Chondrocyte (in vitro differentiated cells): ENCODE measurements around the gene PLXND1. TPM values are rescaled to one million over a fixed set of nuclear protein-coding genes. Genes with fewer than 3 reads are reported as not detected.

Experiments
- DNase-seq: peaks from one replicate; pipeline ENCODE4 v3.0.0; 2021; ENCODE audit warnings: mixed read lengths, low spot score
- H3K27ac Mint-ChIP-seq: one replicate; pipeline ENCODE4 v1.8.0; 2021; ENCODE audit warnings: mild to moderate bottlenecking, moderate library complexity, mixed read lengths; ENCODE audit not compliant: unreplicated experiment
- H3K27me3 Mint-ChIP-seq: 2 replicates; pipeline ENCODE4 v1.8.0; 2021; ENCODE audit warnings: low read depth, mixed read lengths
- H3K36me3 Mint-ChIP-seq: 2 replicates; pipeline ENCODE4 v1.8.0; 2021; ENCODE audit warnings: low read depth, mixed read lengths
- H3K4me1 Mint-ChIP-seq: 2 replicates; pipeline ENCODE4 v1.8.0; 2021; ENCODE audit warnings: low read depth, mild to moderate bottlenecking, mixed read lengths
- H3K4me3 Mint-ChIP-seq: one replicate; pipeline ENCODE4 v1.8.0; 2021; ENCODE audit warnings: mild to moderate bottlenecking, moderate library complexity, mixed read lengths; ENCODE audit not compliant: unreplicated experiment
- H3K9me3 Mint-ChIP-seq: 2 replicates; pipeline ENCODE4 v1.8.0; 2021; ENCODE audit warnings: low read depth, mixed read lengths
- CTCF ChIP-seq: fragments of 200-600 bp; sonication (generic); IDR thresholded peaks from 2 replicates; pipeline ENCODE4 v1.5.0; 2021; ENCODE audit warnings: antibody characterized with exemption, mild to moderate bottlenecking, moderate library complexity
- total RNA-seq: library from RNA; stranded (reverse); gene quantifications from 3 replicates; pipeline ENCODE4 v1.2.1, GENCODE V29; 2021

Gene PLXND1
- total RNA-seq, 1 donor from 2014 or later = 267 TPM

DNA sequence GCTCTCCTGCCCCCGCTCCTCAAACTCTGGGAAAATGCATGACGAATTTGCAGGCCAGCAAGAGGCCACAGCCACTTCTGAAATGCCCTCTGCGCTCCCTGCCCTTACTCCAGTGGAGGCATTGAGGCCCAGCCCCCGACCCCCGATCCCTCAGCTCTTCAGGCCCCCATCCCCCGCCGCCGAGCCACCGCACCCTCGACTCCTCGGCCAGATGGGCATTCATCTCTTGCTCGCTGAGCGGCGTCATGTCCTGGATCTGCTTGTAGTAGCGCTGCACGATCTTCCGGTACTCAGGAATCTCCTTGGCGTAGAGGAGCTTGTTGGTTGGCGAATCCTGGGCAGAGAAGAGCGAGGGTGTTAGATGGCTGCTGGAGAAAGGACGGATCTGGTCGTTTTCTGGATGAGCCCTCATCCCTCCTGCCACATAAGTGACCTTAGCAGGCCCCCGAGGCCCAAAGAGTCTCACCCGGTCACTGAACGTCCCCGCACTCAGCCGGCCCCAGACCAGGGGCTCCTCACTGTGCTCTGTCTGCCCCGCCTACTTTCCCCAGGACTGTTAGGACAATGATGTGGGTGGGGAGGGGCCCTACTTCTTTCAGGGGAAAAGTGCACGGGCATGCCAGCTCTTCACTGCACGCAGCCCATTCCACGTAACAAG, 49.5 kb downstream of the PLXND1 start:
- peak; percentile 89 for DNase-seq
- Mint-ChIP-seq H3K4me1 (peaks cover 98% of the 10 kb centered on the region), H3K9me3 (no peaks in the 10 kb centered on the region), H3K27me3 (no peaks in the 10 kb centered on the region), H3K27ac (peak overlapping the region; percentile 86), H3K4me3 (peak overlapping the region; percentile 31), H3K36me3 (peaks cover 31% of the 10 kb centered on the region)
- no peak for TF ChIP-seq CTCF

DNA sequence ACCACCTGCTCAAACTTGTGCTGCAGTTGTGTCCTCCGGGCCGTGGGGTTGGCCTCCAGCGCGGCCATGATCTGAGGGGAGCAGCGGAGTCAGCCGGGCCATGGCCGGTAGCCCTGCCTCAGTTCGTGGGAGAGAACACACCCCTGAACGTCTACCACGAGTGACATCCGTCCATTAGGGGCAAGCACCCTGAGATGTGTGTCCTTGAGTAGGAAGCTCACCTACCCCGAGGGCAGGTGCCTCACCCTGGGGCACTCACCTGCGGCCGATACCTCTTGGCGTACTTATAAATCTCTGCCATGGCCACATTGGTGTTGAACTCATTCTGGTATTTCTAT, 50.1 kb downstream of the PLXND1 start:
- no peak for TF ChIP-seq CTCF
- Mint-ChIP-seq H3K4me1 (peaks cover 91% of the 10 kb centered on the region), H3K27me3 (no peaks in the 10 kb centered on the region), H3K4me3 (no peak overlapping the region), H3K27ac (peak overlapping the region; percentile 17), H3K9me3 (no peaks in the 10 kb centered on the region), H3K36me3 (peaks cover 31% of the 10 kb centered on the region)
- DNase-seq = no peak

- Mint-ChIP-seq H3K4me3 (no peak overlapping the region), H3K4me1 (peaks cover 87% of the 10 kb centered on the region), H3K9me3 (no peaks in the 10 kb centered on the region), H3K27me3 (no peaks in the 10 kb centered on the region), H3K27ac (peak overlapping the region; percentile 68), H3K36me3 (peaks cover 30% of the 10 kb centered on the region)
- TF ChIP-seq CTCF = no peak
- peak; percentile 90 for DNase-seq
Measured at GRCh38 chr3:129555616-129556357, 50.7 kb downstream of the PLXND1 start.

DNA sequence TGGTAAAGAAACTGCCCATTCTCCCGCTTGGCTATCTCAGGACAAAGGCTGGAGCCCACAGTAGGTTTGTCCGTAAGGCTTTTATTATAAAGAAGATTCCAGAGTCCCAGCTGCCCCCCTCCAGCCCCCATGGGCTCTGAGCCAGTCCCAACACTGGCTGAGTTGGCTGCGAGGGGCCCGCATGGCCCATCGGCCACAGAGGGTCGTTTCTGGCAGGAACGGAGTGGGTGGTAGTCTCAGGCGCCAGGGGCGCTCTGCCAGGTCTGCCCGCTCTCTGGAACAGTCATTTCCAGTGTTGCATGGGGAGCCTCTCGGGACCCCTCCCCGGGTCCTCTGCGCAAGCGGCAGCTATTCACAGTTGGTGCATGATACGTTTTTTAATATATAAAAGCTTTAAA, 51.3 kb downstream of the PLXND1 start:
- no peak for TF ChIP-seq CTCF
- peak; percentile 81 for DNase-seq
- Mint-ChIP-seq H3K27me3 (no peaks in the 10 kb centered on the region), H3K36me3 (peaks cover 28% of the 10 kb centered on the region), H3K4me1 (peaks cover 81% of the 10 kb centered on the region), H3K4me3 (no peak overlapping the region), H3K9me3 (no peaks in the 10 kb centered on the region), H3K27ac (peak overlapping the region; percentile 68)

GRCh38 chr3:129554356-129555152, 51.9 kb downstream of the PLXND1 start:
- Mint-ChIP-seq H3K4me3 (no peak overlapping the region), H3K27ac (peak overlapping the region; percentile 68), H3K9me3 (no peaks in the 10 kb centered on the region), H3K36me3 (peaks cover 28% of the 10 kb centered on the region), H3K27me3 (no peaks in the 10 kb centered on the region), H3K4me1 (peaks cover 81% of the 10 kb centered on the region)
- no peak for TF ChIP-seq CTCF
- no peak for DNase-seq
